ENCODE results near the gene CAT.
A peak's percentile ranks its signal among the peaks of the same experiment; 100 is the strongest.

Gene CAT

GRCh38 chr11:34460278-34460677 is 21.5 kb downstream of the CAT start:
- no peak for DNase-seq (ENCODE audit: low spot score)

GRCh38 chr11:34461215-34461614 is 22.5 kb downstream of the CAT start:
- no peak for DNase-seq (ENCODE audit: low spot score)

DNA sequence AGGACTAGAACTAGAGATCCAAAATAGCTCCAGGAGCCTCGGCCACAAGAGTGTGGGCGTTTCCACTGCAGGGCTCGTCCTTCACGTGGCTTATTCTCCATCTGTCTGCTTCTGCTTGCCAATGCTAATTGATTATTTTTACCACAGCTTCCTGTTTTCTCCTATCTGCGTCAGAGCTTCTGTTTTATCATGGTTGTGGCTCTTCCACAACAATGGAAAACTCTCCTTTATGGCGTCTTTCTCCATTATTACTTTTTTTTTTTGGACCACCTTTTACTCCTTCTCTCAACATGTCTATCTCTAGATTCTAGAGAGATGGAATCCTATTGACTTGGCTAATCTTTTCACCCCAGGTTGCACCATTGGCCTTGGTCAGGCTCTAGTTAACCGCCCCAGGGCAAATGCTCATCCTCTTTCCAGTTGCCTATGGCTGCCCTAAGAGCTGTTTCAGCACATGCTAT is 25.9 kb downstream of the CAT start:
- no peak for DNase-seq (ENCODE audit: low spot score)

- DNase-seq (ENCODE audit: low spot score), result no peak
Measured at GRCh38 chr11:34466802-34467488, 28.2 kb downstream of the CAT start.

GRCh38 chr11:34468209-34468841 is 29.6 kb downstream of the CAT start:
- DNase-seq (ENCODE audit: low spot score), result peak; percentile 41

GRCh38 chr11:34473603-34474169 is 35.0 kb downstream of the CAT start:
- DNase-seq (ENCODE audit: low spot score), result no peak

DNA sequence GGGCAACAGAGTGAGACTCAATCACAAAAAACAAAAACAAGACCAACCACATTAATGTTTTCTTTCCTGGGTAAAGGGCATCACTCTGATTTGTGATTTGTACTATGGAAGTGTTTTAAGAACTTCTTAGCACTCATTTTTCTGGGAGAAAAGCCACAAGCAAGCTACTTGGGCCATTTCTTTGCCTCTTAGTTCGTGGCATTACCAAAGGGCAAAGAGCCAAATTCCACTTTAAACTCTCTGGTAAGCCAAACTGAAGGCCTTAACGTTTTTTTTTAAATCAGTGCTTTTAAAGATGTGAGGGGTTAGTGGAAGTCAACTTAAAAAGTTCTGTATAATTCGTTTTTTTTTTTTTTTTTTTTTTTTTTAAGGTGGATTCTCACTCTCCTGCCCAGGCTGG is 36.9 kb downstream of the CAT start:
- no peak for DNase-seq (ENCODE audit: low spot score)

- DNase-seq (ENCODE audit: low spot score), result no peak
Measured at GRCh38 chr11:34476849-34477248, 38.1 kb downstream of the CAT start.

DNA sequence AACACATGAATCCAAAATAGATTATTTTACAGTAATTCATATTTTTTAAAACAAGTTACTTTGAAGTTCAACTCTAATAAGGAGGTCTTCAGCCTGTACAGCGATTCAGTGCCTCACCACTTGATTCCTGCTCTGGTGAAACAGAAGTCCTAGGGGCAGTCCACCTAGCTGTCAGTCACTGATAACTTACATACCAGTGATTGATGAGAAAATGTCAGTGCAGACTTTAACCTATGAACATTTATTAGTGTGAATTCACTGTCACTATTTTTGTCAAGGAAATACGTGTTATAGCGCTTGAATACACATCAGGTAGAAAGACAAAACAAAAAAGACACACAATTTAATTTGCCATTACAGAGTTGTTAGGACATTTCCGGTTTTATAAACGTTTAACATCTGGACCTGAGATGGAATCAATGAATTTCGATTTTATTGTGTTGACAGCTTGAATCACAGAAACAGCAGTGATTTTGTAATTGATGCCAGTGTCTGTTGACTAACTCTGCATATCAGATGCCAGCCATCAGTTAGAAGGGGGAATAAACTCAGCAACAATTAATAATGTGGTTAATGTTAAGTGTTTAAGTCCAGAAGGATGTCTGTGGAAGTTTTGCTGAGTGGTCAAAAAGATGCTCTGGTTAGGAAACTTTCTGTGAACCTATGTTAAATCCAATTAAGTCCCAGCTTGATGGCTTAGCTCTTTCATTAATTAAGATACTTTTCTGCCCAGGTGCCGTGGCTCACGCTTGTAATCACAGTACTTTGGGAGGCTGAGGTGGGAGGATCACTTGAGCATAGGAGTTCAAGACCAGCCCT is 40.3 kb downstream of the CAT start:
- no peak for DNase-seq (ENCODE audit: low spot score)

DNA sequence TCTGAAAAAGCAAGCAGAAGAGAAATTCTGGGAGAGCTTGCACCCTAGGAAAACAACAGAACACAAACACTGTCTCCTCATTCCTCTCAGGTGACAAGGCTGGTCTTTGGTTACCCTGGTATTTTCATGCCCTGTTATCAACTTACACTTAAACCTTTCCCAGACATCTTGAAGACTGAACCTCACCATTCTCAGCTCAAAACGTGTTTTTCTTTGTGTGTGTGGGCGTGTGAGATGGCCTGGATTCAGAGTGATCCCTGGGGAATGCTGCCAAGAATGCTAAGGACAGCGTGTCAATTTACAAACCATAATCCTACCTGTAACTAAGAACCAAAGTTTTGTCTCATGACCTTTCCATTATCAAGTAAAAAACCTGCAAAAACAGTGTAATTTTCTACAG is 41.6 kb downstream of the CAT start:
- no peak for DNase-seq (ENCODE audit: low spot score)

- no peak for DNase-seq (ENCODE audit: low spot score)
Measured at GRCh38 chr11:34481307-34481706, 42.6 kb downstream of the CAT start.

DNA sequence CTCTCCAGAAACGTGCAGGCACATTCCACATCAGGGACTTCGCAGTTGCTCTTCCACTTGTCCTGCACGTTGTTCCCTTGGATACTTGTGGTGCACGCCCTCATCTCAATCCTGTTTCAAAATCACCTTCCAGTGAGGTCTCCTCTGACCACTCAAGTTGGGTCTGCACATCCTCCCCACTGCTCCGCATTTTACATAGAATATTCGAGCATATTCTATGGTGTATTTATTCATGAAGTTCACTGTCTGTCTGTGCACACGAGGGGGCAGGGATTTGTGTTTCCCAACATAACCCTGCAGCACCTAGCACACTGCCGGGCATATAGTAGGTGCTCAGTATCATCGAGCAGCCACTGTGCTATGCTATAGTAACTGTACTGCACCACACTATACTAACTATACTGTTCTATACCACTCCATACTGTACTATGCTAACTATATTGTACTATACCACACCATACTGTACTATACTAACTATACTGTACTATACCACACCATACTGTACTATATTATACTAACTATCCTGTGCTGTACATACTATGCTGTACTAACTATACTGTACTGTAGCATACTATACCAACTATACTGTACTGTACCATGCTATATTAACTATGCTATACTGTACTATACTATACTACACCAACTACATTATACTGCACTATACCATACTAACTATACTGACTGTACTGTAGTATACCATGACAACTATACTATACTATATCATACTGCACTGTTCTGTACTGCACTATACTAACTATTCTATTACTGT is 44.6 kb downstream of the CAT start:
- DNase-seq (ENCODE audit: low spot score), result no peak

GRCh38 chr11:34487430-34487829 is 48.7 kb downstream of the CAT start:
- DNase-seq (ENCODE audit: low spot score), result no peak

GRCh38 chr11:34488855-34489557 is 50.3 kb downstream of the CAT start:
- DNase-seq (ENCODE audit: low spot score), result no peak

DNA sequence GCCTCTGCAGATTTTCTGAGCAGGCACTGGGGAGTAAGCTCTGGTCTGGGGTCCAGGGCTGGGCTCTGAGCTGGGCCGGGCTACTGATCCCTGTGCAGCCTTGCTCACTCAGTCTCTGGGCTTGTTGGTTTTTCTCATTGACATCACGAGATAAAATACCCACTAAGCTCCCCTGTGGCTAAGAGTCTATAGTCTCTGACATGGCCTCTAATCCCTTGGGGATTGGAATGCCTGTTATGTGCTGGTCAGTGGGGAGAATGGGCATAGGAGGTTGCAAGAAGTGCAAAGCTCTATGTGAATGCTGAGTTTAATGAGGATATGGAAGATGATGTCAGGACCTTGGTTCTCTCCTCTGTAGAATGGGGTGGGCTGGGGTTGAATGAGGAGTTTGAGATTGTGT is 51.6 kb downstream of the CAT start:
- DNase-seq (ENCODE audit: low spot score), result no peak

GRCh38 chr11:34492806-34493414 is 54.2 kb downstream of the CAT start:
- peak; percentile 47 for DNase-seq (ENCODE audit: low spot score)

- no peak for DNase-seq (ENCODE audit: low spot score)
Measured at GRCh38 chr11:34493468-34493867, 54.7 kb downstream of the CAT start.

- DNase-seq (ENCODE audit: low spot score), result no peak
Measured at GRCh38 chr11:34493926-34494595, 55.3 kb downstream of the CAT start.

DNA sequence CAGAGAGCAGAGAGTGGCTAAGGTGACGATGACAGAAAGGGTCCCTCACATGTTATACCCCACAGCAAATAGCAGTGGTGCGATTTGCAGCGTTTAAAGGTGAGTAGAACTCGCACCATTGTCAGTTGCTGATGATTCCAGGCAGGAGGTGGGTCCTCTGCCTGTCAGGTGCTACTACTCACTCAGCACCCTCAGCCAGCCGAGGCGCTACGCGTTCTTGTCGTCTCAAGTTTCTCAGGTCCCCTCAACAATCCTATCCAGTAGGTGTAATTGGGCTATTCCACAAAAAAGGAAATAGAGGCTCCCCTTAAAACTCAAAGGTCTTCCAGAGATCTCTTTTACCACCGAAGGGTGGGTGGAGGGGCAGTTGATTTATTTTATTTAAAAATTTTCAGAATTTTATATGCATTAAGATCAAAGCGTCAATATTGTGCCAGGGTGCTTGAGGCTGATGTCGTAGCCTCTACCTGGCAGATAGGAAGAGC is 56.5 kb downstream of the CAT start:
- DNase-seq (ENCODE audit: low spot score), result no peak

DNA sequence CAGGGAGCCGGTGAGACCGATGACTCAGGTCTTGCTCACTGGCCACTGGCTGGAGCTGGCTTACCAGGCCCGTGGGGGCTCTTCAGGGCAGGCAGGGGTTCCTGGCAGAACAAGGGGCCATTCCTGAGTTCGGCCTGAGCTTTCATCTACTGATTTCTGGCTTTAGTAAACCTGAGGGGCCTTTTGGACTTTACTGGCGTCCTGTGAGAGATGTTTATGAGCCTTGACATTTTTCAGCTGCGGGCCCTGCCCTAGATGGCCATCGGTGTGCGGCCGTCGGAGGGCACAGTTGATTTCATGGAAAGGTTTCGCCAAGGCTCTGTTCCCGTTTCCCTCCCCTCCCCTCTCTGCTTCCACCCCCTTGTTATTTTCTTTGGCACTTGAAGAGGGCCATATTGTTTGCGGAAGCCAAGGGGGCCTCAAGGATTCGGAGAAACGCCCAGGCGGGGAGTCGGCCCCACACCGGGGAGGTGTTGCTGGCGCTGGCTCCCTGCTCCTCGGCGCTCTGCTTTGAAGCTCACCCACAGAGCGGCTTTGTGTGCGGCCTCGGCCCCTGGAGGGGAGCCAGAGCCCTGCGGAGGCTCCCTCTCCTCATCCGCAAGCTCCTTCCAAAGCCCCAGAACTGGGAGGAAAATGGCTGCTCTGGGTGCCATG is 57.1 kb downstream of the CAT start:
- no peak for DNase-seq (ENCODE audit: low spot score)
